Stimulated activated CD4-positive, alpha-beta T cell treated with anti-CD3 and anti-CD28 coated beads, Interleukin-4, amount 100 ng/mL, for 4 hours (primary cell): ENCODE results near the gene MAP7D2.

Experiments
- DNase-seq, 2 experiments: peaks; one replicate each; pipeline ENCODE4 v3.0.0-alpha.2; 2020

MAP7D2 gene

GRCh38 chrX:19964017-19964710 lies 152.5 kb downstream of the MAP7D2 start:
- DNase-seq: peak; percentile 1 to 39

DNA sequence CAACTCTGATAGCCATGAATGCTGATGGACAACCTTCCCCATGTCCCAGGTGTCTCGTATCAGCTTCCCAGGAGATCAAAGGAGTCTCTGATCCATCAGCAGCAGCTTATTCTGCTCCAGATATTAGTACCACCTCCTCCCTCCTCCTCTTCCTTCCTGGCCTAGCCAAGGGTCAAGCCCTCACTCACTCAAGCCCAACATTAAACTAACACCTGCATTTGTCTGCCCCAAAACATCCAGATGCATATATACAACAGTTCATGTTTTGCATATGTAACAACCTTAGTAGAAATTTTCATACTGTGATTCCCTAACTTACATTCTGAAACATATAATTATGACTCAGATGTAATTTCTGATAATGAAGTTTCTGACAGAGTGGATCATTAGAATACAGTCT lies 155.8 kb downstream of the MAP7D2 start:
- no peak for DNase-seq

DNA sequence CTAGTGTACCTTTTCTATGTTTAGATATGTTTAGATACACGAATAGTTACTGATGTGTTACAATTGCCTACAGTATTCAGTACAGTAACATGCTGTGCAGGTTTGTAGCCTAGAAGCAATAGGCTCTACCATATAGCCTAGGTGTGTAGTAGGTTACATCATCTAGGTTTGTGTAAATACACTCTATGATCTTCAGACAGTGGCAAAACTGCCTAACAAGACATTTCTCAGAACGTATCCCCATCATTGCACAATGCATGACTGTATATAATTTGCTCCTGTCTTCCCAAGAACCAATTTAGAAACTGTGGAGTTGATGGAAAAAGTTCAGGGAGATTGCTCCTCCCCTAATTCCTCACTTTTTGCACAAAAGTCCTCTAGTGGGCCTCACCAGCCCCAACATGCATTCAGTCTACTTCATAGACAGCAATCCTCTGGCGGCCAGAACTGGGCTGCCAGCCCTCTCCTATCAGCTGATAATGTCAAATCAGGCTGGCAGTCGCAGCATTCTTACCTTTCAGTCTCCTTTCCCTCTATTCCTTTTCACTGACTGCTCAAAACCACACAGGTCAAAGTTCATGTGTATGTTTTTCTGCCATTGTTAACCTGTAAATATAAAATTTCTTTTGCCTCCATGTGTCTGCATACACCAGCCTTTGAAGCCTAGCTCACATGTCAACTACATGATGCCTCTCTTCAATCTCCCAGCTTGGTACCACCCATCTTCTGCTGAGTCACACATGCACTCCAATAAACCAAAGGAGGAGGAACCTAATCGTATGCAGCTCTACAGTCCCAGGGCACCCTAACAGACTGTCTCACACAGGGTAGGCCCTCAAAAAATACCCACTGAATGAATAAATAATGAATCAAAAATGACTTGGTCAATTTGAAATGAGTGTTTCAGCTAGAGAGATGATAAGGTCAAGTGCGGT lies 157.9 kb downstream of the MAP7D2 start:
- DNase-seq: no peak

- no peak for DNase-seq
Measured at GRCh38 chrX:19956923-19957322, 159.8 kb downstream of the MAP7D2 start.
